Measurements from ENCODE around the gene PHACTR2. TPM values are rescaled to one million over a fixed set of nuclear protein-coding genes. Genes with fewer than 3 reads are reported as not detected.
A peak's percentile ranks its signal among the peaks of the same experiment; 100 is the strongest.

PHACTR2 gene
- total RNA-seq, 4 donors from 2014 or later = 61.3 to 122 (median 86.0) TPM

DNA sequence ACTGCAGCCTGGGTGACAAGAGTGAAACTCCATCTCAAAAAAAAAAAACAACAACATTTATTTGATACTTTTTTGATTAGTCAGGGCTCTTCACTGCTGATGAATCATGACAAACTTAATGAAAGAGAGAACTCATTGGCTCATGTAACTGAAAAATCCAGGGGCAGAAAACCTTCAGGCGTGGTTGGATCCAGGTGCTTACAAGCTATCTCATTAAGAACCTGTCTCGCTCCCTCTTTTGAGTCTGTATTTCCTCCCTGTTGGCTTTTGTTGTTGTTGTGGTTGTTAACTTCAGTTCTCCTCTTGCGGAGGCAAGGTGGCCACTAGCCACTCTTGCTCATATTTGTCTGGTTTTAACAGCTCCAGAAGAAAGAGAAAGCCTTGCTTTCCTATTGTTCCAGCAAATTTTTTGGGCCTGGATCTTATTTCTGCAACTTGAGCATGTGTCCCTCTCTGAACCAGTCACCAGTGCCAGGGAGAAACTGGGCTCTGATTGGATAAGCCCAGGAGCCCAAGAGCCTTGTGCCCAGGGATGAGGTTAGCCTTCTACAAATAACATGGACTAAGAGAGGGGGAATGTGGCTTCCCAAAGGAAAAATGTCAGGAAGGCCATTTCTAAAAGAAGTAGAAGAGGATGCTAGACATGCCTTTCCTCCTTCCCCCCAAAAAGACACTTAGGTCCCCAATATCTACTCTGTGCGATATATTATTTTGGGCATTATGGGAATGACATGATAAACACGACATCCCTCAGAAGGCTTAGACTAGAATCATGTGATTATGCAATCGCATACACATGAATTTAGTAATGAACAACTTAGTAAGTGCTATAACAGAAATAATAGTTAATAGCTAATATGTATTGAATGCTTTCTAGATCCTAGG lies 64.5 kb downstream of the PHACTR2 start:
- Histone ChIP-seq H3K4me1 (peaks cover 2 to 56% (median 32%) of the 10 kb centered on the region in 3 donors), H3K27me3 (no peaks in the 10 kb centered on the region), H3K9me3 (no peaks in the 10 kb centered on the region), H3K36me3 (no peaks in the 10 kb centered on the region), H3K4me3 (no peak overlapping the region), H3K27ac (peak overlapping the region in 3 of 4 donors; percentile 64 to 72 (median 66))
- 76 to 98% methylated on average over 5 to 6 of the region's 6 CpGs for WGBS, 2 donors (ENCODE audit: low coverage in 1 of 2)
- no peak for ATAC-seq
- TF ChIP-seq EP300 (IDR thresholded peaks at IDR 0.05) (no peak), CTCF (IDR thresholded peaks at IDR 0.05) (no peak), POLR2AphosphoS5 (IDR thresholded peaks at IDR 0.05) (no peak), POLR2A (IDR thresholded peaks at IDR 0.05) (no peak)

- no peak for ATAC-seq
- Histone ChIP-seq H3K4me1 (peaks cover 2 to 59% (median 32%) of the 10 kb centered on the region in 3 donors), H3K4me3 (peak overlapping the region in 1 of 2 donors; percentile 5), H3K27ac (peak overlapping the region in 3 of 4 donors; percentile 64 to 72 (median 66)), H3K9me3 (no peaks in the 10 kb centered on the region), H3K36me3 (no peaks in the 10 kb centered on the region), H3K27me3 (no peaks in the 10 kb centered on the region)
- TF ChIP-seq POLR2AphosphoS5 (IDR thresholded peaks at IDR 0.05) (no peak), EP300 (IDR thresholded peaks at IDR 0.05) (no peak), POLR2A (IDR thresholded peaks at IDR 0.05) (no peak), CTCF (IDR thresholded peaks at IDR 0.05) (no peak)
- WGBS, 2 donors (ENCODE audit: low coverage in 1 of 2) = 32 to 33% methylated on average over 3 of the region's 3 CpGs
Measured at GRCh38 chr6:143742955-143743255, 65.1 kb downstream of the PHACTR2 start.

- Histone ChIP-seq H3K4me1 (peaks cover 2 to 59% (median 32%) of the 10 kb centered on the region in 3 donors), H3K36me3 (no peaks in the 10 kb centered on the region), H3K27ac (peak overlapping the region; percentile 6 to 72 (median 65)), H3K4me3 (peak overlapping the region in 1 of 2 donors; percentile 5), H3K27me3 (no peaks in the 10 kb centered on the region), H3K9me3 (no peaks in the 10 kb centered on the region)
- ATAC-seq = no peak
- TF ChIP-seq CTCF (IDR thresholded peaks at IDR 0.05) (no peak), POLR2A (IDR thresholded peaks at IDR 0.05) (no peak), POLR2AphosphoS5 (IDR thresholded peaks at IDR 0.05) (peak; percentile 27)
- WGBS, 2 donors (ENCODE audit: low coverage in 1 of 2) = 15 to 28% methylated on average over 11 to 12 of the region's 12 CpGs
Measured at GRCh38 chr6:143743301-143744166, 65.8 kb downstream of the PHACTR2 start.

- no peaks in the 10 kb centered on the region for H3K27me3 ChIP-seq
- H3K9me3 ChIP-seq = no peaks in the 10 kb centered on the region
- H3K4me3 ChIP-seq = peak overlapping the region in 1 of 2 donors; percentile 31
- ATAC-seq = peak; percentile 8
- no peak for TF ChIP-seq CTCF (IDR thresholded peaks at IDR 0.05)
- no peaks in the 10 kb centered on the region for H3K36me3 ChIP-seq
- WGBS, 2 donors (ENCODE audit: low coverage in 1 of 2) = 45 to 47% methylated on average over 5 to 8 of the region's 8 CpGs
- H3K27ac ChIP-seq = peak overlapping the region; percentile 18 to 72 (median 65)
- H3K4me1 ChIP-seq = peaks cover 2 to 59% (median 32%) of the 10 kb centered on the region in 3 donors
Measured at GRCh38 chr6:143744551-143745165, 66.9 kb downstream of the PHACTR2 start.

Data from gastroesophageal sphincter (tissue), 4 donors.